ENCODE results near the gene CDK3. TPM values are rescaled to one million over a fixed set of nuclear protein-coding genes. Genes with fewer than 3 reads are reported as not detected.
"Not testable (repeated sequence)": the region's sequence is repeated elsewhere in the genome, so short reads cannot be mapped to it uniquely, and the experiment has no call there.

Gene CDK3
- total RNA-seq, 4 donors from 2014 or later = 5.0 to 8.0 (median 5.8) TPM

- no peak for DNase-seq (ENCODE audit: low spot score)
Observed at GRCh38 chr17:76039121-76039520, 38.5 kb downstream of the CDK3 start.

DNA sequence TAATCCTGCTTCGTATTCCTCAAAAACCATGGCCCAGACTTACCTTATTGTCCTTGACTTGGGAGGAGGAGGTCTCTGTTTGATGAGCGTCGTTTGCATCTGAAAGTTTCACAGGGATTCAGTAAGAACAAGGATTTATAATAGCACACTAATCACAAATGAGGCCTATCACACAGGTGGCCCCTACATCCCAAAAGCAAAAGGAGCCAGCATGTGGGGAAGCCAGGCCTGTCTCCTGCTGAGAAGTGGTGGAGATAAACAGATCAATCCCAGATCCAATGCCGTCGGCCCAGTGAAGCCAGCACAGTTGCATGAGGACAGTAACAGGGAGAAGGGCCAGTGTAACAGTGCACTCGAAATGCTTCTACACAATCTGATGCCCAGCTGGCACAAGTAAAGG lies 39.7 kb downstream of the CDK3 start:
- DNase-seq (ENCODE audit: low spot score) (no peak), ATAC-seq (ENCODE audit: low FRiP score) (no peak)
- TF ChIP-seq, protein P1, sequence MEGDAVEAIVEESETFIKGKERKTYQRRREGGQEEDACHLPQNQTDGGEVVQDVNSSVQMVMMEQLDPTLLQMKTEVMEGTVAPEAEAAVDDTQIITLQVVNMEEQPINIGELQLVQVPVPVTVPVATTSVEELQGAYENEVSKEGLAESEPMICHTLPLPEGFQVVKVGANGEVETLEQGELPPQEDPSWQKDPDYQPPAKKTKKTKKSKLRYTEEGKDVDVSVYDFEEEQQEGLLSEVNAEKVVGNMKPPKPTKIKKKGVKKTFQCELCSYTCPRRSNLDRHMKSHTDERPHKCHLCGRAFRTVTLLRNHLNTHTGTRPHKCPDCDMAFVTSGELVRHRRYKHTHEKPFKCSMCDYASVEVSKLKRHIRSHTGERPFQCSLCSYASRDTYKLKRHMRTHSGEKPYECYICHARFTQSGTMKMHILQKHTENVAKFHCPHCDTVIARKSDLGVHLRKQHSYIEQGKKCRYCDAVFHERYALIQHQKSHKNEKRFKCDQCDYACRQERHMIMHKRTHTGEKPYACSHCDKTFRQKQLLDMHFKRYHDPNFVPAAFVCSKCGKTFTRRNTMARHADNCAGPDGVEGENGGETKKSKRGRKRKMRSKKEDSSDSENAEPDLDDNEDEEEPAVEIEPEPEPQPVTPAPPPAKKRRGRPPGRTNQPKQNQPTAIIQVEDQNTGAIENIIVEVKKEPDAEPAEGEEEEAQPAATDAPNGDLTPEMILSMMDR (IDR thresholded peaks at IDR 0.05) = no peak

More at GRCh38 chr17:76039121-76039520, 38.5 kb downstream of the CDK3 start:
- TF ChIP-seq, protein P1 (IDR thresholded peaks at IDR 0.05) = no peak
- ATAC-seq (ENCODE audit: low FRiP score) = no peak

DNA sequence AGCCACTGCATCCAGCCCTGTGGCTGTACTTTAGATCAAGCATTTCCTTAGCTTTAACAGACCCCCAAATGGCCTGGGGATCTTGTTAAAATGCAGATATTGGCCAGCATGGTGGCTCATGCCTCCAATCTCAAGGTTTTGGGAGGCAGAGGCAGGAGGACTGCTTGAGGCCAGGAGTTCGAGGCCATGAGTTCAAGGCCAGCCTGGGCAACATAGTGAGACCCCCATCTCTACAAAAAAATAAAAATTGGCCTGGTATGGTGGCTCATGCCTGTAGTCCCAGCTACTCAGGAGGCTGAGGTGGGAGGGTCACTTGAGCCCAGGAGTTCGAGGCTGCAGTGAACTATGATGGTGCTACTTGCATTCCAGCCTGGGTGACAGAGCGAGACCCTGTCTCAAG lies 42.2 kb downstream of the CDK3 start:
- DNase-seq (ENCODE audit: low spot score); ATAC-seq (ENCODE audit: low FRiP score): not testable (repeated sequence)

- not testable (repeated sequence) for DNase-seq (ENCODE audit: low spot score); ATAC-seq (ENCODE audit: low FRiP score)
Observed at GRCh38 chr17:76044475-76045007, 43.9 kb downstream of the CDK3 start.

DNA sequence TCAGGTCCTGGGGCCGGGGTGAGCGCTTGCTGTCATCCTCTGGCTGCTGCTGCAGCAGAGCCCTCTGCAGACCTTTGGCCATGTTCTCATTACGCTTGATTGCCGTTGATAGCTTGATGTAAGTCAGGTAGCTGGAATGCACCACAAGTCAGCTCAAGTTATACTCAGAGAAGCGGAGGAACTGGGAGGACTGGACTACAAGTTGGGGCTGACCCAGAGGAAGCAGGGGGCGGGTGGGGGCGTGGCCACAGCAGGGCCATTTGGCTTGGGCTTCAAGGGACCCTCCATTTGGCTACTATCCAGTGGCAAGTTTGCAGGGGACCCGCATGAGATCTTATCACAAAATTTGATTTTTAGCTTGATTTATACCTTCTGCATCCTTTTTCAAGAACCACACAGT lies 45.4 kb downstream of the CDK3 start:
- DNase-seq (ENCODE audit: low spot score) (no peak), ATAC-seq (ENCODE audit: low FRiP score) (no peak)
- TF ChIP-seq, protein P1 (IDR thresholded peaks at IDR 0.05) = no peak

- DNase-seq (ENCODE audit: low spot score) (no peak), ATAC-seq (ENCODE audit: low FRiP score) (no peak)
- TF ChIP-seq, protein P1 (IDR thresholded peaks at IDR 0.05) = no peak
Observed at GRCh38 chr17:76048025-76048605, 47.5 kb downstream of the CDK3 start.

- ATAC-seq (ENCODE audit: low FRiP score) = no peak
- DNase-seq (ENCODE audit: low spot score) = no peak
- TF ChIP-seq, protein P1 (IDR thresholded peaks at IDR 0.05) = no peak
Observed at GRCh38 chr17:76048711-76049110, 48.1 kb downstream of the CDK3 start.

DNA sequence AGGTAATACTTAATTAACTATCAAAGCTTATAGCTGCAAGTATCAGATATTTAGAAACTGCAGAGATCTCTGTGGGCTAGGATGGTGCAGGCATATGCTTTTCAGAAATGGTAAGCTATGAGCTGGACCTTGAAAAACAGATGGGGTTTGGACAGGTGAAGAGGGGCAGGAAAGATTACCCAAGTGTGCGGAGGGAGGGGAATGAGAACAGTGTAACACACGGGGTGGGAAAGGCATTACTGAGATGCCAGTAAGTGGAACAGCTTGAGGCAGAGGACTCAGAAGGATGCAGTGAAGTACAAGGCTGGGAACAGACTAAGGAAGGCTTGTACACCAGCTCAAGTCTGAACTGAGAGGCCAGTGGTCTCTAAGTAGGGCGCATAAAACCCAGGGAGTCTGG lies 48.6 kb downstream of the CDK3 start:
- DNase-seq (ENCODE audit: low spot score) (no peak), ATAC-seq (ENCODE audit: low FRiP score) (no peak)
- TF ChIP-seq, protein P1 (IDR thresholded peaks at IDR 0.05) = no peak

All from omental fat pad (tissue), 4 donors.